HG03280 (cell line): ENCODE measurements around the gene PDCD6IP.

ENCODE experiments used
- ATAC-seq: cut with Tn5 transposase; IDR thresholded peaks from one replicate; pipeline ENCODE4 v1.9.1; 2021; ENCODE audit warnings: mild to moderate bottlenecking, moderate library complexity; ENCODE audit not compliant: unreplicated experiment

Gene PDCD6IP

DNA sequence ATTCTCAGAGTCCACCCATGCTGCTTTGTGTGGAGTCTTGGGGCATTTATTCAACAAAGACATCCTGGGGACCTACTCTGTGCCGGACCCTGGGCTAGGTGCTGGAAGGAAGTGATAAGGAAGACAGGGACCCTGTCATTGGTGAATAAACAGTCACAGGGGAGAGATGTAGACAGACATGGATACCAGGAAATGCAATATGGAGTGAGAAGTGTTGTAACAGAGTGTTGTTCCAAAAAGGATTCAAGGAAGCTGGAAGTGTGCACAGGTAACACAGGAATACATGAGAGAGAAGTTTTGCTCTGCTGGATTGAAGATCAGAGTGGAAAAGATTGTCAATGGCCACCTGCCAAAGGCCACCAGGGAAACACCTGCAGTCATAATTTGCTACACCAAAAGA lies 89.0 kb downstream of the PDCD6IP start:
- no peak for ATAC-seq

DNA sequence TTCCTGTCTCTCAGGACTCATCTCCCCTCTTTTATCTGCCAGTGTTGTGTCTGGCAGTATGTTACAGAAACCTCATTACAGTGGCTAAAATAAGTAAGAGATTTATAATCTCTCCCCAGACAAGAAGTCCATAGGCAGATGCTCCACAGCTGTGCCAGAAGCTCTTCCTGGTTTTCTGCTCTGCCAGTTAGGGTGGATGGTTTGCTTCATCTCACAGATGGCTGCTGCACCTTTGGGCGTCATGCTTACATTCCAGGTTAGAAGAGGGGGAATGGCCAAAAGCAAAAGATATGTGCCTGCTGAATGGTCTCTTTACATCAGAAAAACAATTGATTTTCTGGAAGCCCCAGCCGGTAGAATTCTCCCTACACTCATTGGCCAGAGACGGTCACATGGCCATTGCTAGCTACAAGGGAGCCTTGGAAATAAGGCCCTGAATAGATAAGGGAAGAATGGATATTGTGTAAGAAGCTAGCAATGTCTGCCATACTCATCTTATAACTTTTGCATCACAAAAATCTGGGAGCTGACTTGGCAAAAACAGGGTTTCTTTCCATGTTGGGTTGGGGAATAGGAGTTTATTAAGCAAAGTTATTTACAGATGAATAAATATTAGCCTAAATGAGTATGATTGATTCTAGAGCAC lies 91.1 kb downstream of the PDCD6IP start:
- no peak for ATAC-seq

DNA sequence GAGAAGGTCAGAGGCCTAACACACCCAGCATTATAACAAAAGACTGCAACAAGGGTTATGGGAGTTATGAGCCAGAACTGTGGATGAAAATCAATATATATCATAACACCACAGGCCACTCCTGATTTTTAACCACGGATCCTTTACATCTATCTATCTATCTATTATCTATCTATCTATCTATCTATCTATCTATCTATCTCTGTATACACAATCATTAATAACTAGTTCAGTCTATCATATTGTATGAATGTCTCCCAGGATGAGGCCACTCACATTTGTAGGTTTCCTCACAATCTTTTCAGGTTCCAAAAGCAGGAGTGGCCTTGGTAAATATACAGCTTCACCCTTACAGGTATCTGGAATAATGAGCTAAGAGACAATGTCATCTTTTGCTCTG lies 94.2 kb downstream of the PDCD6IP start:
- no peak for ATAC-seq

DNA sequence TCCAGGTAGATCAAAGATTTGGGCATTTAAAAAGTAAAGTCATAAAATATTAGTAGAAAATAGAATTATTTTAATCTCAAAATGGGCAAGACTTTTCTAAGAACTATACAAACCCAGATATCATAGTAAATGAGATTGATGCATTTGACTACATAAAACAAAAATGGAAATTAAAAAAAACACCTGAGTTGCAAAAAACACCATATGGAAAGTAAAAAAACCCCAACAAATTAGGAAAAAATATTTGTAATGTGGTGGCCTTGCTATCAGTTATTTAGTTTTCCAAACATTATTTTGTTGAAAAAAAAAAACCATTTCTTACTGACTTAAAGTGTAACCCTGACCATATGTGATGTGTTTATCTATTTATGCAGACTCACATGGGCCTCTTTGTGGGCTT lies 97.2 kb downstream of the PDCD6IP start:
- no peak for ATAC-seq

DNA sequence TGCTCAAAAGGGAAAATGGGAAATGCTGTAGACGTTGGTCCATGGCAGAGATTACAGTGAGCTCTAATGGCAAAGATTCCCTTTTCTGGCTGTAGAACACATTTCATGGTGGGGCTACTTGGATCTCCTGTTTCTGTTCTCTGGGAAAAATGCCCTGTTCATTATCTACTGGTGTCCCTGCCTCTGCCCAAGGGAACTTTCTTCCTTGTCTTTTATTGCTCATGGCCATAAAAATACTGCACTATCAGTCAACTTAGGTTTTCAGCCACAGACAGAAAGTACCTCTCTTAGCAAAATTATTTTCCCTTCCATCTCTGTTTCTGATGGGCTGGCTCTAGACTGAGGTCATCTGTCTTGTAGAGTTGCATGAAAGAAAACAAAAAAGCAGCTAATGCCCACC lies 98.9 kb downstream of the PDCD6IP start:
- no peak for ATAC-seq

DNA sequence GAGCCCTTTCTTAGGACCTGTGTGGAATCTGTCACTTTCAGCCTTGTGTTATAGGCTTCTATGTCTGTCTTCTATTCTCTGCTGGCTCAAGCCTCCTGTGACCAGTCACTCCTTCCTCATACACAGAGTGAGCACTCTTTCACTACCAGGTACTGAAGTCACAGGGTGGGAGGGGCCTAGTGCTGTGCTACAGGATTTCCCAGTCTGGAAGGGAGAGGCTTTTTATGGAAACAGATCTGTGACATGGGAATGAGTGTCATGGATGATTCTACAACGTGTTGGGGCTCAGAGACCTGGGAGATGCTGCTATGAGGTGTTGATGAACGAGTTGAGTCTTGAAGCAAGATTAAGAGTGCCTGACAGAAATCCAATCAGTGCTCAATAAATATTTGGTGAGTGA lies 100.5 kb downstream of the PDCD6IP start:
- no peak for ATAC-seq

DNA sequence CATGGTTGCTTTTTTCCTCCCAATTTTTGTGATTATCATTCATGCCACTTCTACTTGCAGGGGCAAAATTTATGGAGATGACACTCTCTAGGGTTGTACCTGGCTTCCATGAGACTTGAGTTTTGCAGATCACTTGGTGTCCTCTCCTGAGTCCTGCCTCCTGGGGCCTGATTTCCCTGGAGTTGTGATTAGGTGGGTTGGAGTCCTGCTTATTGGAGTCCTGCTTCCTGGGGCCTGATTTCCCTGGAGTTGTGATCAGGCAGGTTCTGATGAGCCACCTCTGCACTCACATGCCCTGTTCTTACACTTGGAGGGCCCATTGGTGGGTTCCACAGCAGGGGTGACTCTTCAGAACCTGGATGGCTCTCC lies 102.0 kb downstream of the PDCD6IP start:
- ATAC-seq, result no peak

DNA sequence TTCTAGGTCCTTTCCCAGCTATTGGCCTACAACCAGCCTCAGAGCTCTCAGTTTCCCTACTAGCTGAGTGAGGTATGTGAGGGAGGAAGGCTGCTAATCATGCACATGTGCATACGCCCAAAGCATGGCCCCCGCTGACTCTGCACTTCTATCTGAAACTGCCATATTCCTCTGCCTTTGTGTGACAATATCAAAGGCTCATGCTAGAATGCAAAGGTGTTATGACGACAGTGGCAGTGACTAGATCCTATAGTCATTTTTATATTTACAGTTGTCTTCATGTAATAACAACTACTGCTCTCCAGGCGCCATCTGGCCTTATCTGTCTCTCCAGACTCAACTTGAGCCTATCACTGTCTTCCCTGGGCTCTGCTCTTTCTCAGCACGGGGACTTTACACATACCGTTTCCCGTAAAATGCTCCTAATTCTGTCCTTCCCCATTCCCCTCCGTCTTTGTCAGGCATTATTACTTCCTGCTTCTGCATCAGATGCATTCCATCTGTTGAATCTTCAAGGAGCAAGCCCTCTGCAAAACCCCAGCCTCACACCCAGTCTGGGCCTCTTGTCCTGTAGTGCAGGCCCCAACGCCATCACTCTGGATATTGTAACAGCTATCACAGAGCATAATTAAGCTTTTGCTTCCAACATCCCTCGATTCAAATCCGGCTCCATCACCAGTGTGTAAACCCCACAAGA lies 102.5 kb downstream of the PDCD6IP start:
- ATAC-seq, result no peak

DNA sequence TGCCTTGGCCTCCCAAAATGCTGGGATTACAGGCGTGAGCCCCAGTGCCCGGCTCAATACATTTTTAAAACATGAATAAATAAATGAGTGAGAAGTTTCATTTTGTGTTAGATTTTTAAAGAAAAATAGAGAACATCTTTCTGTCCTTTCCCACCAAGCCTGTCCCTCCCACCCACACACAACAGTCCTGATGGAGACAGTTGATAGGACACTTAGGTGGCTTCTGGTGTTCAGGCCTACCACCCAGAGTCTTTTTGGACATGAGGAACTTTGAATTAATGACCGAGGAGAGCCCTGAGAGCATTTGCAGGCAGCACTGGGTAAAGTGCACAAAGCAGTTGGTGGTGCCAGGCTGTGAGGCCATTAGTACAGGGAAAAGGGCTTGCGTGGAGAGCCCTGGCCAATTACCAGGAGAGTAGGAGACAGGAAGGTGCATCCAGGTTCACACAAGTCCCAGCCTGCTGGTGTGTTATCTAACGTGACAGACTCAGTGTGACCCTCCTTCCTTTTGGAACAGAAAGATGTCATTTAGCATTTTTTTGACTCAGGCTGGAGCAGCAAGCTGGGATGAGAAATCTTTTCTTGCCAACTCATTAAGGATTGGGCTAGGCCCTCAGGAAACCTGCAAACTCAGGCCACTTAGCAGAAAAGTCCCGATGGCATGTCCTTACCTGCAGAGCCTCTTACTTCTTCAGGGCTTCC lies 103.6 kb downstream of the PDCD6IP start:
- no peak for ATAC-seq

DNA sequence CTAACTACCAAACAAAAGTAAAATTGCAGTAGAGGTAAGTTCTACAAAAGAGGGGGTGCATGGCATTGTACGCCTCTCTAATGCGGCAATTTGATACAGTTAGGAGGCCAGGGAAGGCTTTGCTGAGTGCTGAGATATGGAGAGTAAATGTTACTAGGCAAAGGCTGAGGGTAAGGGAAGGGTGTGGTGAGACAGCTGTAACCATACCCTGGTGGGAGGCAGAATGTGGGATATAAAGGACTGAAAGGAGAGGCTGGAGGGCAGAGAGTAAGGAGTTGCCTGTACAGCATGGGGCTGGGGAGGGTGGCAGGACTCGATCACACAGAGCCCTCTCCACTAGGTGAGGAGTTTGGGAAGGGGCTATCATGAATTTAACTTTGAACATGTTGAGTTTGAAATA lies 106.3 kb downstream of the PDCD6IP start:
- ATAC-seq, result no peak

DNA sequence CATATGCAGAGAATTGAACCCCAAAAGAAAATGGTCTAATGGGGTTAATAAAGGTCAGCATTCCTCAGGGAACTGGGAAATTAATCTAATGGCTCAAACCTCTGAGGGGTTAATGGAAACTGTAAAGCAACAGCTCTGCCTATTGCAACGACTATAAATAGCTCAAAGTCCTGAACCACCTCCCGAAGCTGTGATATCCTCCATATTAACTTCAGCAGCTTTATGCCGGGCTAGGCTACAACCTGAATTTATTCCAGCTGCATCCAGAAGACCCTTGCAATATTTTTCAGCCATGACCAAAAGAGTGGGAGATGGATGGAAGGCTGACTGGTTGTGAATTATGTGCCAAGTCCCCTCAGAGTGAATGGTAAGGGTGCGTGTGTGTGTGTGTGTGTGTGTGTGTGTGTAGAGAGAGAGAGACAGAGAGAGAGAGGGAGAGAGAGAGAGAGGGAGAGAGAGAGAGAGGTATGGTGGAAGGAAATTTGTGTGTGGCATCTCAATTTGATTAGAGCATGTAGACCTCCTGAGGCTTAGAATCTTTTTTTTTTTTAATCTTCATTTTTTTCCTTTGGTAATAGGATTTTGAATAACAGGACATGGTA lies 109.9 kb downstream of the PDCD6IP start:
- ATAC-seq, result no peak

DNA sequence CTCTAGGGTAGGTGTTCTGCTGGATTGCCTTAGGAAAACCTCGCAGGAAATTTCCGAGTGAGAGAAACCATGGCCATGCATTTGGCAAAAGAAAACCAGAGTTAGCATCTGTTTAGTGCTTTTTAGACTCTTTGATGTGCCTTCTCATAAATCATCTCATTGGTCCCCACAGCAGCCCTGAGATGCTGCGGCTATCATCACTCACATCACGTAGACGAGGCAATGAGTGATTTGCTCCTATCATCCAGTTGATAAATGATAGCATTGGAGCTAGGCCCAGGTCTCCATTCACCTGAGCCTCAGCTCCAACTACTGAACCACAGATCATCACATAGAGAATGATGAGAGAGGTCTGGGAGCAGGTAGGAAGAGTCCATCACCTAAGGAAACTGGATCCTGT lies 111.1 kb downstream of the PDCD6IP start:
- no peak for ATAC-seq

DNA sequence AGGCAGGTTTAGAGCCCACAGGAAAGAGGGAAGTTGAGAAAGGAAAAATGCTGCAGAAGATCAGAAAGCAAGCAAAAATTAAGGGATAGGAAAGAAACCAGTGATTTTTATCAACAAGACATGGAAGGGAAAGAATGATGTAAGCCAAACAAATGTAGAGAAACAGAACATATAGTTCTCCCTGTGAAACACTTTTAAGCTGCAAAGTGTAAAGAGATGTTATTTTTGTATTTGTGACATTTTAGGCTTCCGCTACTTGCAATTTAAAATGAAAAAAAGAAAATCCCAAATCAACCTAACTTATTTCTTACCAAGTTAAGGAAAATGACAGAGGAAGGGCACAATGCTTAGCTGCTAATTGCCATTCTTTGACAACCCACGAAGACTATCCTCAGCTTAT lies 111.6 kb downstream of the PDCD6IP start:
- ATAC-seq, result no peak

DNA sequence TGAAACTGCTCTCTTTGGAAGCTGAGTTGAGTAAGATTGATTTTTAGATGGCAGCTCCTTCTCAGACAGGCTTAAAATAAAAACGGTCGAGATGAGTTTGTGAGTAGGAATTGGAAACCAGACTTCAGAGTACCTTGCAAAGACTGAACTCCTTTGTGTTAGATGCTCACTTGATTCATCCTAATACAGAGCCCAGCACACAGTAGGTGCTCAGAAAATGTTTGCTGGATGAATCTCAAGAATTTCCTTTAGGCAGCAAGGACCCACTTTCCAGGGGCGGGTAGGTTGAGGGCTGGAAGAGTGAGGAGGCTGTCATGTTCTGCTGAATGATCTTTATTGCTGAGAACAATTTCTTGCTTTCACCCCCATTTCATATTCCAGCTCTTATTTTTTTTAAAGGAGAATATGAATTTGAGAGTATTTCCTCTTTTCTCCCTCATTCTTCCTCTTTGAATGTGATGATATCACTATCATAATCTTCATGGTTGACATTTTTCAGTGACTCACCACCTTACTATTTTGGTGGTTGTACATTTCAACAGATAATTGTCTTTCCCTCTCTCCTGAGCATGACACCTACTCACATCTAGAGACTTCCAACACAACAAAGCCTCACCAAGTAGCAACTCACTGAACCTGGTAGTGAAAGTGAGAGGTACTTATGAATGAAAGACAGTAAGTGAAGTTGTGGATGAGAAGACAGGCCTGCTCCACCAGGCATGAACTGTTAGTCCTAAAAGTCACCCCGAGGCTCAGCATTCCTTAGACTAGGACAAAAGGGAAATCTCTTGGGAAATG lies 113.3 kb downstream of the PDCD6IP start:
- no peak for ATAC-seq

DNA sequence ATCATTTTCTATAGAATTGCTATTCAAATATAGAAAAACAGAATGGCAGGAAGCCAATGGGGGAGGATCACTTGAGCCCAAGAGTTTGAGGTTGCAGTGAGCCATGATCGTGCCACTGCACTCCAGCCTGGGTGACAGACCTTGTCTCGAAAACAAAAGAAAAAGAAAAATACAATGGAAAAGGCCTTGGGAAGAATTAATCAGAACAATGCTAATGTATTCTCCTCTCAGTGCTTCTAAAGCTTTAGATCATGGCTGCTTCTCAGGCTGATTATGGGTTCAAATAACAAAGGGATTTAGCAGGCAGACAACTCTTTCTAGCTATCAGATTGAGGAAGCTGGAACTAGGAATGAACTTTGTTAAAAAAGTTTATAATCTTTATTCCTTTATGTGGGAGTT lies 115.8 kb downstream of the PDCD6IP start:
- no peak for ATAC-seq

DNA sequence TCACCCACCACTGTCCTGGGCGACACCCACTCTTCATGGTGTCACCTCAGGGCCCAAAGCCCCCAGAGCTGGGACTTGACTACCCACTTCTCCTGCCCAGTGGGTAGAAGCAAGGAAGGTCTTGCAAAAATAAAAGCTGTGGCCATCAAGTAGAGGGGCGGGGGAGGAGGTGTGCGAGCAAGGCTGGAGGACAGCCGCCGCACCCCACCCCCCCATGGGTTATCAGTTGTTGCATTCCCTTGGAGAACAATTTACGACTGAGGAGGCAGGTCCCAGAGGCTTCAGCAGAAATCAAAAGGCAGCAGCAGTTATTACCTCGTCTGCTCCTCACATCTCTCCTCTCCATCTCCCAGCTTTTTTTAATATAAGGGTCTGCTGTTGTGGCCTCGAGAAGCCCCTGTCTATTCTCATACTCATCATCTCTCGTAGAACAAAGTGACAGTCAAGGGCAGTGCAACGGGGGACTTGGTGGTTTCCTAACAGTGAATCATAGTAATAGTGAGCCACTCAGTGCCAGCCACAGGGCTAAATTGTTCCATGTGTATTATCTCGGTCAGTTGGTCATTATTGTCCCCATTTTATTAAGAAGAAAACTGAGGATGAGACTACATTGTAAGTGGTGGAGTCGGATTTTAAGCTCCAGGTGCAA lies 116.4 kb downstream of the PDCD6IP start:
- no peak for ATAC-seq

DNA sequence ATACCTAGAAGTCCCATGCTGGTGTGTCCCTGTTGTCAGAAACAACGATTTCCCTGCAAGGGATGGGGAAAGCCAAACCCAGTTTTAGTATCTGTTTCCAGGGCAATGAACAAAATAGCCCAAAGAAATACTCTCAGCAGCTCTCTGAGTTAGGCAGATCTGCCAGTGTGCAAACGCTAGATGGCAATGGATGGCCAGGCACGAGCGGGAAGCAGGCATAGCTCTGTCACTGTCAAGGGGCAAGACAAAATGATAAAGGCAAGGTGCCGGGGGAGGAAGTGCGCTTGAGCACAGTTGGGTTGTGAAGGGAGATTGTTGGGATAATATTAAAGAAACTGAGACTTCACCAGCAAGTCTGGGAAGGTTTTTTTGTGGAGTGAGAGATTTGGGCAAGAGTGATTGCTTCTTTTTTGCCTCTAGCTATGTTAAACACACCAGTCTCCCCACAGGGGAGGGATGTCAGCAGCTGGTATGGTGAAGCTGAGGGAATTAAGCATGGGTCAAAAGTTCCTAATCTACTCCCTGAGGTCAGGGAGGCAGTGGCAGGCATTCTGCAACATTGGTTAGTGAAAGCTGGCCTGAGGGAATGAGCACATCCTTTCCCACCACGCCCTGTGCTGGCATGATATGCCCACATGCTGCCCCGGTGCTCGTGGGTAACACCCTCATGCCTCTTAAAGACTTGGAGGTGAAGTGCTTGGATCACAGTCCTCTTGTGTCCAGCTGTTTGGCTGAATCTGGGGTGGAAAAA lies 117.5 kb downstream of the PDCD6IP start:
- ATAC-seq, result peak; percentile 50

DNA sequence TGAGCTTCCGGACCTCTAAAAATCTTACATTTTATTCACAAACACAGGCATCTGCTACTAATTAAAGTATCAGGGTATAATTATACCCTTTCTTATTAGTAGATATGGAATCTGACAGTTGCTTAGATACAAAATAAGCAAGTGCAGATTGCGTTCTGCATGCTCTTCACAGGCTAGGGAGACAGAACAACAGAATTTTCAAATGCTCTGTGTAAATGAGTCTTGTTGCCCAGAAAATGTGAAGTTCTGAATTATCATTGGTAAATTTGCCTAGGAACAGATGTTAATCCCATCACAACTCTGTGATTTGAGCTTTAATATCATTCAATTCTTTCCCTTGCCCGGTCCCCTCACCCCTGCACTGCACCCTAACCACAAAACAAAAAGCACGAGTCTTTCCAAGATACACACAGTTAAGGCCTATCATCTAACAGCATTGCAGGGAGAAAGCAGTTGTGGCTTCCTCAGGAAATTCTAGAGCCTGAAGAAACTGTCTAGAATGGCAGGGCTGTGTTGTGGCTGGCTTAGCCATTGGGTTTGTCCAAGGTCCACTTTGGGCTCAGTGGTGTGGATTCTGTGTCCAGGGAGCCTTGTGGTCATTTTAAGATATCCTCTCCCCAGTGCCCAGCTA lies 119.8 kb downstream of the PDCD6IP start:
- ATAC-seq, result no peak
